NCI-H2107 (cell line): Measurements from ENCODE around the gene RIMS4.

Experiments used
- DNase-seq: peaks from one replicate; lab custom pipeline; 2025; lab: John Stamatoyannopoulos, UW

RIMS4 gene

GRCh38 chr20:44810391-44811149 is at the start of gene RIMS4:
TSS of gene RIMS4 (minus strand) at chr20:44810546. CDS start at chr20:44810271, 275 bp downstream.
- no peak for DNase-seq

GRCh38 chr20:44858606-44859360 is 48.4 kb upstream of the RIMS4 start:
- DNase-seq = no peak

- no peak for DNase-seq
Measured at GRCh38 chr20:44856856-44857448, 46.6 kb upstream of the RIMS4 start.

- no peak for DNase-seq
Measured at GRCh38 chr20:44856442-44856841, 46.1 kb upstream of the RIMS4 start.

GRCh38 chr20:44851545-44851944 is 41.2 kb upstream of the RIMS4 start:
- DNase-seq = no peak

- DNase-seq = no peak
Measured at GRCh38 chr20:44850837-44851236, 40.5 kb upstream of the RIMS4 start.

GRCh38 chr20:44850272-44850671 is 39.9 kb upstream of the RIMS4 start:
- DNase-seq = no peak

GRCh38 chr20:44849703-44850102 is 39.4 kb upstream of the RIMS4 start:
- no peak for DNase-seq

- DNase-seq = no peak
Measured at GRCh38 chr20:44848254-44849015, 38.1 kb upstream of the RIMS4 start.

- DNase-seq = no peak
Measured at GRCh38 chr20:44843876-44844275, 33.5 kb upstream of the RIMS4 start.

- DNase-seq = no peak
Measured at GRCh38 chr20:44841955-44842354, 31.6 kb upstream of the RIMS4 start.

- no peak for DNase-seq
Measured at GRCh38 chr20:44840826-44841225, 30.5 kb upstream of the RIMS4 start.

GRCh38 chr20:44839481-44839880 is 29.1 kb upstream of the RIMS4 start:
- DNase-seq = no peak

GRCh38 chr20:44838521-44838920 is 28.2 kb upstream of the RIMS4 start:
- no peak for DNase-seq

- no peak for DNase-seq
Measured at GRCh38 chr20:44837946-44838345, 27.6 kb upstream of the RIMS4 start.

GRCh38 chr20:44836601-44837120 is 26.3 kb upstream of the RIMS4 start:
- no peak for DNase-seq

- DNase-seq = no peak
Measured at GRCh38 chr20:44835661-44836221, 25.4 kb upstream of the RIMS4 start.

- no peak for DNase-seq
Measured at GRCh38 chr20:44835116-44835515, 24.8 kb upstream of the RIMS4 start.

GRCh38 chr20:44834693-44835092 is 24.3 kb upstream of the RIMS4 start:
- DNase-seq = no peak

GRCh38 chr20:44833437-44833836 is 23.1 kb upstream of the RIMS4 start:
- DNase-seq = no peak

- no peak for DNase-seq
Measured at GRCh38 chr20:44832724-44833123, 22.4 kb upstream of the RIMS4 start.

GRCh38 chr20:44830995-44831394 is 20.6 kb upstream of the RIMS4 start:
- no peak for DNase-seq
